ENCODE results near the gene ELAPOR1.

The ELAPOR1 gene

DNA sequence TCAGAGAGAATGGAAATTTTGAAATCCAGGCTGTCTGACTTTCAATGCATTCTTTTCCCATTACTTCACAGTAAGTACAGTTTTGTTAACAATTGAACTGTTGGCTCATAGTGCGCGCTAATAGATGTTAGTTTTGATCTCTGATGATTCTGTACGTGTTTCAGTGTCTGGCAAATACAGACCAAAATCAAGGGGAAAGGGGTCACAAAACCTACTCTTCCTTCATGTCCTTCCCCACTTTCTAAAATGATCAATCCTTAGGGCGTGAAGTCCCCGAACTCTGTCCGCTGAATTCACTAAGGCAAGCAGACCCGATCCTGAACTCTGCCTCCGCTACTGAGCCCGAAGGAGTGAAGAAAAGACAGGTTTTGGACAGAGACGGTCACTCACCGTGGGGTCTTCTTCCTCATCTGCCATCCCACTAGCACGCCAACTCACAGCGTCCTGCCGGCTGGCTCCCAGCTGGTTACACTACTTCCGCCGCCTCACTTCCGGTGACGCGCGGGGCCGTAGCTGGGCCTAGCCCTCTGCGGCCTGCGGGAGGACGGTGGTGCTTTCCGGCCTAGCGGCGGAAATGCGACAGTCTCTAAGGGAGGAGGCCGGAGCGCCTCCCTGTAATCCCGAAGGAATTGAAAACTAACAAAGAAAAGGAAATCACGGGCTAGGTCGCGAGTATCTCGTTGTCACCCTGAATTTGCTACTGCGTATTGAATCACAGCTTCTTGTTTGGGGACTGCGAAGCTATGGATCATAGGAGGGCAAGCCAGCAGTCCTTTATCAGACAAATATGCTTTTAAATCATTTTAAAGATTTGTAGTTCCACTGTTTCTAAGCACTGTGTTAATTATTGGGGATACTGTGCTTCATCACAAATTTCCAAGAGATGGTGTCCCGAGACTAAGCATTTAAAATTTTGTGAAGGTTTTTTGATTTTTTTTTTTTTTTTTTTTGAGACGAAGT, 38.1 kb upstream of the ELAPOR1 start, which contains the start of gene TAF13:
Gene TAF13, minus strand, starts transcription at position 473 of the 960 bp plus-strand sequence. Its CDS starts 56 bp downstream, at position 417.
- Histone ChIP-seq H3K79me2 (ENCODE audit: control insufficient read depth, insufficient read depth, low read length, poor library complexity) (peaks cover 3% of the 10 kb centered on the region), H3K4me1 (ENCODE audit: control insufficient read depth in 1 of 2, insufficient read depth in 2 of 2, low read length in 2 of 2) (no peaks in the 10 kb centered on the region), H2BK120ac (ENCODE audit: insufficient read depth, low read length, poor library complexity) (peak within 1 kb of the TSS; percentile 54), H2BK5ac (ENCODE audit: low read depth, low read length, poor library complexity) (peak within 1 kb of the TSS; percentile 83), H4K8ac (ENCODE audit: low read depth, low read length) (peak within 1 kb of the TSS; percentile 97), H3K23ac (ENCODE audit: low read length) (no peak within 1 kb of the TSS), H2AFZ (ENCODE audit: insufficient read depth, low read length, poor library complexity) (peak within 1 kb of the TSS; percentile 93), H2AK5ac (ENCODE audit: low read length) (peak within 1 kb of the TSS; percentile 86), H3K9ac (ENCODE audit: low read length) (peak within 1 kb of the TSS; percentile 98), H3K36me3 (ENCODE audit: control insufficient read depth in 1 of 2, insufficient read depth in 2 of 2, low read length in 2 of 2) (peaks cover 12 to 15% of the 10 kb centered on the region in 2 experiments), H3K27me3 (ENCODE audit: insufficient read depth, low read length) (no peaks in the 10 kb centered on the region), H2BK12ac (ENCODE audit: low read length) (peak within 1 kb of the TSS; percentile 64), H4K91ac (ENCODE audit: low read depth, low read length) (peak within 1 kb of the TSS; percentile 88), H3K14ac (ENCODE audit: low read length) (peak within 1 kb of the TSS; percentile 96), H3K4me2 (ENCODE audit: low read length) (peak within 1 kb of the TSS; percentile 62), H3K27ac (ENCODE audit: low read depth, low read length) (peak within 1 kb of the TSS; percentile 91), H3K4me3 (ENCODE audit: low read depth, low read length) (peak within 1 kb of the TSS; percentile 88), H3K9me3 (ENCODE audit: insufficient read depth, low read depth, low read length) (peaks cover 2% of the 10 kb centered on the region), H3K79me1 (ENCODE audit: low read length) (peaks cover 5% of the 10 kb centered on the region), H3K4ac (ENCODE audit: low read depth, low read length) (peak within 1 kb of the TSS; percentile 89), H4K12ac (ENCODE audit: low read depth, low read length) (peak within 1 kb of the TSS; percentile 89), H3K18ac (ENCODE audit: low read length) (peak within 1 kb of the TSS; percentile 89)
- DNase-seq: peak; percentile 98 to 99
- no CpG with 5 or more reads among the region's 39 CpGs for WGBS (ENCODE audit: extremely low coverage, insufficient coverage, insufficient read length)

DNA sequence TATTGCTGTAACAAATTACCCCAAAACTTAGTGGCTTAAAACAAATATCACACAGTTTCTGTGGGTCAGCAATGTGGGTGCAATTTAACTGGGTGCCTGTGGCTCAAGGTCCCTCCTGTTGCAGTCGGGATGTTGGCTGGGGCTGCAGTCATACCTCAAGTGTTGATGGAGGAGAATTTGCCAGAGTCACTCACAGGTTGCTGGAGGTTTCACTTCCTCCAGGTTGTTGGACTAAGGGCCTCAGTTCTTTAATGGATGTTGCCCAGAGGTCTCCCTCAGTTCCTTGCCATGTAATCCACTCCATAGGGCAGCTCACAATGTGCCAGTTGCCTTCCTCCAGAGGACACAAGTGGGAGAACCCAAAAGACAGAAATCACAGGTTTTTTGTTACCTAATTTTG, 35.6 kb upstream of the ELAPOR1 start:
- no CpG with 5 or more reads among the region's 1 CpG for WGBS (ENCODE audit: extremely low coverage, insufficient coverage, insufficient read length)
- H2BK120ac ChIP-seq (ENCODE audit: insufficient read depth, low read length, poor library complexity): no peak overlapping the region
- no peak overlapping the region for H4K91ac ChIP-seq (ENCODE audit: low read depth, low read length)
- no peak overlapping the region for H3K4me2 ChIP-seq (ENCODE audit: low read length)
- no peak overlapping the region for H3K14ac ChIP-seq (ENCODE audit: low read length)
- H3K27me3 ChIP-seq (ENCODE audit: insufficient read depth, low read length): no peaks in the 10 kb centered on the region
- no peak overlapping the region for H2AK5ac ChIP-seq (ENCODE audit: low read length)
- H3K9ac ChIP-seq (ENCODE audit: low read length): no peak overlapping the region
- peaks cover 3% of the 10 kb centered on the region for H3K79me2 ChIP-seq (ENCODE audit: control insufficient read depth, insufficient read depth, low read length, poor library complexity)
- no peak overlapping the region for H2BK5ac ChIP-seq (ENCODE audit: low read depth, low read length, poor library complexity)
- no peak overlapping the region for H3K27ac ChIP-seq (ENCODE audit: low read depth, low read length)
- no peak overlapping the region for H2BK12ac ChIP-seq (ENCODE audit: low read length)
- peaks cover 6% of the 10 kb centered on the region in 2 experiments for H3K36me3 ChIP-seq (ENCODE audit: control insufficient read depth in 1 of 2, insufficient read depth in 2 of 2, low read length in 2 of 2)
- DNase-seq: no peak
- H2AFZ ChIP-seq (ENCODE audit: insufficient read depth, low read length, poor library complexity): no peak overlapping the region
- no peak overlapping the region for H3K18ac ChIP-seq (ENCODE audit: low read length)
- no peak overlapping the region for H3K4ac ChIP-seq (ENCODE audit: low read depth, low read length)
- H3K23ac ChIP-seq (ENCODE audit: low read length): no peak overlapping the region
- peaks cover 5% of the 10 kb centered on the region for H3K79me1 ChIP-seq (ENCODE audit: low read length)
- no peaks in the 10 kb centered on the region for H3K4me1 ChIP-seq (ENCODE audit: control insufficient read depth in 1 of 2, insufficient read depth in 2 of 2, low read length in 2 of 2)
- H4K12ac ChIP-seq (ENCODE audit: low read depth, low read length): no peak overlapping the region
- H3K4me3 ChIP-seq (ENCODE audit: low read depth, low read length): no peak overlapping the region
- H4K8ac ChIP-seq (ENCODE audit: low read depth, low read length): no peak overlapping the region
- H3K9me3 ChIP-seq (ENCODE audit: insufficient read depth, low read depth, low read length): peaks cover under 1% of the 10 kb centered on the region

- WGBS (ENCODE audit: extremely low coverage, insufficient coverage, insufficient read length): no CpG with 5 or more reads among the region's 2 CpGs
- no peak overlapping the region for H3K4me2 ChIP-seq (ENCODE audit: low read length)
These were observed 34.7 kb upstream of the ELAPOR1 start for GRCh38 chr1:109079240-109079622.

DNA sequence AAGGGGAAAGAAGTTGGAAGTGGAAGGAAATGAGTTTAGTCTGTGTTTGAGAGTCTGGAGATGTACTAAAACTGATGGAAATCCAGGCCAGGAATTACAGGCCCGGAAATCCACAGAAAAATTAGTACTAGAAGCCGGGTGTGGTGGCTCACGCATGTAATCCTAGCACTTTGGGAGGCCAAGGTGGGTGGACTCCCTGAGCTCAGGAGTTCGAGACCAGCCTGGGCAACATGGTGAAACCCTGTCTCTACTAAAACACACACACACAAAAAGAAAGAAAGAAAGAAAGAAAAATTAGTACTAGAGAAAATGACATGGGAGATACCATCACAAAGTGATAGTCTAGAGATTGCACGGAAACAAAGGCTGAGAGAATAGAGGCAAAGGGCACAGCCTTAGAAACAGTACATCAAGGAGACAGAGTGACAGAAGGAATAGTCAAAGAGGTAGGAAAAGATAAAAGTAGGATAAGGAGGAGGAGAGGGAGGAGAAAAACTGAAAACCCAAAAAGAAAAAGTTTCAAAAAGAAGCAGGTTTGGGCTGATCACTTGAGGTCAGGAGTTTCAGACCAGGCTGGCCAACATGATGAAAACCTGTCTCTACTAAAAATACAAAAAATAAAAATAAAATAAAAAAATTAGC, 33.4 kb upstream of the ELAPOR1 start:
- no peaks in the 10 kb centered on the region for H3K36me3 ChIP-seq (ENCODE audit: control insufficient read depth in 1 of 2, insufficient read depth in 2 of 2, low read length in 2 of 2)
- no peak overlapping the region for H3K23ac ChIP-seq (ENCODE audit: low read length)
- H2AK5ac ChIP-seq (ENCODE audit: low read length): no peak overlapping the region
- peaks cover 2% of the 10 kb centered on the region for H3K79me2 ChIP-seq (ENCODE audit: control insufficient read depth, insufficient read depth, low read length, poor library complexity)
- no peak overlapping the region for H2BK120ac ChIP-seq (ENCODE audit: insufficient read depth, low read length, poor library complexity)
- no peak overlapping the region for H4K8ac ChIP-seq (ENCODE audit: low read depth, low read length)
- no peak overlapping the region for H3K9ac ChIP-seq (ENCODE audit: low read length)
- peaks cover 4% of the 10 kb centered on the region for H3K79me1 ChIP-seq (ENCODE audit: low read length)
- H3K18ac ChIP-seq (ENCODE audit: low read length): no peak overlapping the region
- DNase-seq: no peak
- H4K12ac ChIP-seq (ENCODE audit: low read depth, low read length): peak overlapping the region; percentile 7
- no CpG with 5 or more reads among the region's 5 CpGs for WGBS (ENCODE audit: extremely low coverage, insufficient coverage, insufficient read length)
- H3K4me3 ChIP-seq (ENCODE audit: low read depth, low read length): no peak overlapping the region
- no peaks in the 10 kb centered on the region for H3K27me3 ChIP-seq (ENCODE audit: insufficient read depth, low read length)
- no peak overlapping the region for H3K4me2 ChIP-seq (ENCODE audit: low read length)
- no peak overlapping the region for H2BK5ac ChIP-seq (ENCODE audit: low read depth, low read length, poor library complexity)
- H3K4ac ChIP-seq (ENCODE audit: low read depth, low read length): no peak overlapping the region
- no peak overlapping the region for H3K14ac ChIP-seq (ENCODE audit: low read length)
- H4K91ac ChIP-seq (ENCODE audit: low read depth, low read length): no peak overlapping the region
- H3K4me1 ChIP-seq (ENCODE audit: control insufficient read depth in 1 of 2, insufficient read depth in 2 of 2, low read length in 2 of 2): peaks cover 5 to 6% of the 10 kb centered on the region in 2 experiments
- H3K9me3 ChIP-seq (ENCODE audit: insufficient read depth, low read depth, low read length): no peaks in the 10 kb centered on the region
- H2AFZ ChIP-seq (ENCODE audit: insufficient read depth, low read length, poor library complexity): no peak overlapping the region
- no peak overlapping the region for H3K27ac ChIP-seq (ENCODE audit: low read depth, low read length)
- no peak overlapping the region for H2BK12ac ChIP-seq (ENCODE audit: low read length)

More at GRCh38 chr1:109079240-109079622, 34.7 kb upstream of the ELAPOR1 start:
- Histone ChIP-seq H3K27me3 (ENCODE audit: insufficient read depth, low read length) (no peaks in the 10 kb centered on the region), H4K8ac (ENCODE audit: low read depth, low read length) (no peak overlapping the region), H3K79me1 (ENCODE audit: low read length) (peaks cover 5% of the 10 kb centered on the region), H3K4me1 (ENCODE audit: control insufficient read depth in 1 of 2, insufficient read depth in 2 of 2, low read length in 2 of 2) (no peaks in the 10 kb centered on the region), H4K12ac (ENCODE audit: low read depth, low read length) (no peak overlapping the region), H3K9me3 (ENCODE audit: insufficient read depth, low read depth, low read length) (no peaks in the 10 kb centered on the region), H3K18ac (ENCODE audit: low read length) (no peak overlapping the region), H3K23ac (ENCODE audit: low read length) (no peak overlapping the region), H3K14ac (ENCODE audit: low read length) (no peak overlapping the region), H3K27ac (ENCODE audit: low read depth, low read length) (no peak overlapping the region), H2BK5ac (ENCODE audit: low read depth, low read length, poor library complexity) (no peak overlapping the region), H2AK5ac (ENCODE audit: low read length) (no peak overlapping the region), H3K79me2 (ENCODE audit: control insufficient read depth, insufficient read depth, low read length, poor library complexity) (peaks cover 3% of the 10 kb centered on the region), H3K4me3 (ENCODE audit: low read depth, low read length) (no peak overlapping the region), H2BK120ac (ENCODE audit: insufficient read depth, low read length, poor library complexity) (no peak overlapping the region), H2AFZ (ENCODE audit: insufficient read depth, low read length, poor library complexity) (no peak overlapping the region), H3K9ac (ENCODE audit: low read length) (no peak overlapping the region), H2BK12ac (ENCODE audit: low read length) (no peak overlapping the region), H3K36me3 (ENCODE audit: control insufficient read depth in 1 of 2, insufficient read depth in 2 of 2, low read length in 2 of 2) (no peaks in the 10 kb centered on the region), H4K91ac (ENCODE audit: low read depth, low read length) (peak overlapping the region; percentile 24), H3K4ac (ENCODE audit: low read depth, low read length) (no peak overlapping the region)
- DNase-seq: no peak
